Immature natural killer cell (primary cell): ENCODE measurements around the gene RASAL2. TPM values are rescaled to one million over a fixed set of nuclear protein-coding genes. Genes with fewer than 3 reads are reported as not detected.

Experiments
- DNase-seq, 3 donors: peaks; one replicate each; pipeline ENCODE4 v3.0.0; 2022; ENCODE audit warnings: mixed read lengths in 1 of 3
- H3K27ac Mint-ChIP-seq, 6 donors: one replicate each; pipeline ENCODE4 v1.8.0; 2020; ENCODE audit warnings: mixed read lengths in 6 of 6, mild to moderate bottlenecking in 5 of 6, inconsistent platforms in 4 of 6, moderate library complexity in 3 of 6
- H3K27me3 Mint-ChIP-seq, 3 donors: one replicate each; pipeline ENCODE4 v1.8.0; 2020 to 2021; ENCODE audit warnings: low read depth in 3 of 3, mild to moderate bottlenecking in 3 of 3, mixed read lengths in 3 of 3, moderate library complexity in 3 of 3, inconsistent platforms in 1 of 3
- H3K36me3 Mint-ChIP-seq, 3 donors: one replicate each; pipeline ENCODE4 v1.8.0; 2020; ENCODE audit warnings: mixed read lengths in 3 of 3, inconsistent platforms in 2 of 3, mild to moderate bottlenecking in 2 of 3
- H3K4me1 Mint-ChIP-seq, 2 donors: one replicate each; pipeline ENCODE4 v1.8.0; 2020; ENCODE audit warnings: inconsistent platforms in 2 of 2, mild to moderate bottlenecking in 2 of 2, mixed read lengths in 2 of 2, moderate library complexity in 1 of 2
- H3K4me3 Mint-ChIP-seq, 5 donors: one replicate each; pipeline ENCODE4 v1.8.0; 2020; ENCODE audit warnings: mild to moderate bottlenecking in 5 of 5, mixed read lengths in 5 of 5, inconsistent platforms in 3 of 5, moderate library complexity in 3 of 5
- H3K9me3 Mint-ChIP-seq, 6 donors: one replicate each; pipeline ENCODE4 v1.8.0; 2020; ENCODE audit warnings: mild to moderate bottlenecking in 6 of 6, mixed read lengths in 6 of 6, inconsistent platforms in 4 of 6, moderate library complexity in 3 of 6
- polyA plus RNA-seq, 3 donors: library from polyadenylated mRNA; unstranded; fragments of 300-500 nt; fragmentation: Illumina TruSeq; gene quantifications; one replicate each; pipeline ENCODE4 v1.2.3, GENCODE V29; 2021

Gene RASAL2
- polyA plus RNA-seq: not detected

DNA sequence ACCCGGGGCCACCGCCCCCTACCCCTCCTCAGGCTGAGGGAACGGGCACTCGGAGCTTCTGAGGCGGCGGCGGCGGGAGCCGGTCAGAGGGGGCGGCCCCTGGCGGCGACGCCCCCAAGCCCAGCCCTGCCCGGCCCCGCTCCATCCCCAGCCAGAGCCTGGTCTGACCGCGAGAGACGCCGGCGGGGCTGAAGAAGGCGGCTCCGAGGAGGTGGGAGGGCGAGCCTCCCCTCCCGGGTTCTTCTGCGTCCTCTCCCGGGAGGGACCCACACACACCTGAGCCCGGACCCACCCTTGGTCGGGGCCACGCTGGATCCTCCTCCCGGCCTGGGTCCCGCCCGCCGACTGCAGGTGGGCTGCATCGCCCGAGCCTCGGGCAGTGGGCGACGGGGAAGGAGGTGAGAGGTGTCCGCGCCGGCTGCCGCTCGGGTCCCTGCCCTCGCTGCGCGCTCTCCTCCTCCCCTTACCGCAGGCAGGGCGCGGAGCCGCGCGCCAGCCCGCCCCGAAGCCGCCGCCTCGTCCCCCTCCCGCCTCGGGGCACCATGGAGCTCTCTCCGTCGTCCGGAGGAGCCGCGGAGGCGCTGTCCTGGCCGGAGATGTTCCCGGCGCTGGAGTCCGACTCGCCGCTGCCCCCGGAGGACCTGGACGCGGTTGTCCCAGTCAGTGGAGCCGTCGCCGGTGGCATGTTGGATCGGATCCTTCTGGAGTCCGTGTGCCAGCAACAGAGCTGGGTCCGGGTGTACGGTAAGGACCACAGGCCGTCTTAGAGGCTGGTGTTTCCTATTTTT, at the start of gene RASAL2:
Gene RASAL2 (plus strand): TSS at position 154 of the 788 bp plus-strand sequence. CDS start 389 bp downstream, at position 543.
- Mint-ChIP-seq H3K27me3 (peaks cover 11 to 29% (median 13%) of the 10 kb centered on the region in 3 donors), H3K4me1 (peaks cover 9 to 19% of the 10 kb centered on the region in 2 donors), H3K36me3 (peaks cover 0 to 5% (median 3%) of the 10 kb centered on the region in 3 donors), H3K4me3 (peak within 1 kb of the TSS; percentile 41 to 72 (median 65)), H3K9me3 (peaks cover 5 to 59% (median 21%) of the 10 kb centered on the region in 6 donors), H3K27ac (no peak within 1 kb of the TSS)
- DNase-seq: no peak

DNA sequence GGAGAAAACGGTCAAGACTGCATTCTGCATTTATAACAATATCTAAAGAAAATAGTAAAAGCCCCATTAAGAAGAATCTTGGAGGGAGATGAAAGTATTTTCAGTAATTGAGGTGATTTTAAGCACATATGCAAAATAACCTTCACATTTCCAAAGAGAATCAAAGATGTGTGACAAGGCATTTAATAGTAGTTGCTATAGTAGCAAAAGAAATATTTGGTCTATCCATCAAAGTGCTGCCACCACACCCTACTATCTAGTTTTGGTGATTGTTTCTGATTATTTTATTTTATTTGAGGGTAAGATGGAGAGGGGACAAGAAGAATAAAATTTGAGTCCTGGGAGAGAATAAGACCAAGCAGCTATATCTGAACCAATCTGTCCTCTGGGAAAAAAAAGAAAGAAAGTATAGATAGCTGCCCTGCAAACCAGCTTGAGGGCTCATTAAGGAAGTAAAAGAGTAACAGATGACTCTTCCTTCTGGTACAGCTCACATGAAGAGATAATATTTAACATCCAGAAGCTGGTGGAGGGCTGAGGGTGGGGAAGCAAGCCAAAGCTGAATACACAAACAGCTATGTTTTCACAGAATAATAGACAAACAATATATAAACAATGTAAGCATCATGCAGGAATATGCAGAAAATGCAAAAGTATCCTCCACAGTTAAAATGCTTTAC, 47.2 kb upstream of the RASAL2 start:
- no peak for DNase-seq
- no peak overlapping the region for H3K27ac Mint-ChIP-seq
- peaks cover 0 to 11% (median 3%) of the 10 kb centered on the region in 6 donors for H3K9me3 Mint-ChIP-seq
- H3K36me3 Mint-ChIP-seq: no peaks in the 10 kb centered on the region
- no peak overlapping the region for H3K4me3 Mint-ChIP-seq
- H3K27me3 Mint-ChIP-seq: no peaks in the 10 kb centered on the region
- no peaks in the 10 kb centered on the region for H3K4me1 Mint-ChIP-seq

DNA sequence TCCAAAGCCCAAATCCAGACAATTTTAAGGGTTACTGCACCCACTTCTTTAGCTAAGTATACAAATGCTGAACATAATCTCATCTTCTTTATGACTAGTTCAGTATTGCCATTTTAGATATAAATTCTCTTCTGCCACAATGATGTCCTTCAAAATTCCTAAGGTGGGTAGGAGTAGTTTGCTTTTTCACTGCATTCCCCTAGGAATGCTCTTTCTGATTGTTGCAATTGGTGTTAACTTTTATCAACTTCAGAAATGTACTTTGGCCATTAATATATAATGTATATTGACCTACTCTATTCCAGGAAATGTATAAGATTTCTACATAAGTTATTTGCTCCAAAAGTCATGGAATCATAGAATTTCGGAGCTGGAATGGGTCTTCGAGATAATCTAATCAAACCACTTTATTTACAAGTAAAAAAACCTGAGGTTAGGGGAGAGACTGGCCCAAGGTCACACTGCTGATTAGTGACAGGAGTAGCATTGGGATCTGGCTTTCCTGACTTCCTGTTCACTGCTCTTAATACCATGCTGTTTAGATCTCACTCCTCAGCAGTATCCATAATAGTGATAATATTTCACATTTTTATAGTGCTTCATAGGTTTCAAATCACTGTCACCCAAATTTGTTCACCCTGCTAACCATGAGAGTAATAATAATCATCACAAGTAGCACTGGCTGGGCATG, 46.4 kb upstream of the RASAL2 start:
- no peak overlapping the region for H3K27ac Mint-ChIP-seq
- H3K4me1 Mint-ChIP-seq: no peaks in the 10 kb centered on the region
- no peak for DNase-seq
- H3K9me3 Mint-ChIP-seq: peaks cover 0 to 9% (median 4%) of the 10 kb centered on the region in 6 donors
- H3K27me3 Mint-ChIP-seq: no peaks in the 10 kb centered on the region
- H3K36me3 Mint-ChIP-seq: no peaks in the 10 kb centered on the region
- H3K4me3 Mint-ChIP-seq: no peak overlapping the region

DNA sequence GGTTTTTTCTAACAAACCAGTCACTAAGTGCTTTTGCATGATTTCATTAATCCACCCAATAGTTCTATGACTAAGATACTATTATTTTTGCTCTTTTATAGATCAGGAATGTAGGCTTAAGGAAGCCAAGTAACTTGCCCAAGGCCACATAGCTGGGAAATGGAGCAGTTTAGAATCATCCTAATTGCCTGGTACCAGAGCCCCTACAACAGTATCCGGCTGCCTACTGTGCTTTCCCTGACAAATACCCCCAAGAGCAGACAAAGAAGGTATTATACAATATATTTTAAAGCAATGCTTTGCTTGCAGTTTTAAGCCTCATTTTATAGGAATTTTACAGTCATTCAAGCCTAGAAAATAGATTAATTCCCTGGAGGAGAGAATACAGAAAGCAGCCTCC, 45.5 kb upstream of the RASAL2 start:
- Mint-ChIP-seq H3K4me3 (no peak overlapping the region), H3K27ac (no peak overlapping the region), H3K27me3 (no peaks in the 10 kb centered on the region), H3K9me3 (peaks cover 0 to 9% (median 4%) of the 10 kb centered on the region in 6 donors), H3K36me3 (no peaks in the 10 kb centered on the region), H3K4me1 (no peaks in the 10 kb centered on the region)
- no peak for DNase-seq

DNA sequence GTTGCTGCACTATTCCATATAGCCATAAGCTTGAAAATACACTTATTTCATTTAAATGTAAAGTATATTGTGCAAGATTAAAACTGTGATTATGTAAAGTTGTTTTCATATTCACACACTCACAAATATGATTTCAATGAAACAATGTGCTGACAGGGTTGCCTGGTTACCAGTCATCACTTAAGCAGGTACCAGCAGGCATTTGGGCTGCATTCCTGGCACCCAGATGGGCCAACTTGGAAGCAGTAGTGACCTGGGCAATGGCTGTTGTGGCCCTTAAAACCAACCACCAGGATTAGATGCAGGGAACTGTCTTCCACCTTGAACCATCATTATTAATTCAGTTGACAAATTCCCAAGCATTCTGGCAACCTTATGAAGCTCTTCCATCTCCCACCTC, 45.0 kb upstream of the RASAL2 start:
- no peak for DNase-seq
- Mint-ChIP-seq H3K4me3 (no peak overlapping the region), H3K36me3 (no peaks in the 10 kb centered on the region), H3K4me1 (no peaks in the 10 kb centered on the region), H3K27me3 (no peaks in the 10 kb centered on the region), H3K27ac (no peak overlapping the region), H3K9me3 (peaks cover 0 to 9% (median 5%) of the 10 kb centered on the region in 6 donors)

DNA sequence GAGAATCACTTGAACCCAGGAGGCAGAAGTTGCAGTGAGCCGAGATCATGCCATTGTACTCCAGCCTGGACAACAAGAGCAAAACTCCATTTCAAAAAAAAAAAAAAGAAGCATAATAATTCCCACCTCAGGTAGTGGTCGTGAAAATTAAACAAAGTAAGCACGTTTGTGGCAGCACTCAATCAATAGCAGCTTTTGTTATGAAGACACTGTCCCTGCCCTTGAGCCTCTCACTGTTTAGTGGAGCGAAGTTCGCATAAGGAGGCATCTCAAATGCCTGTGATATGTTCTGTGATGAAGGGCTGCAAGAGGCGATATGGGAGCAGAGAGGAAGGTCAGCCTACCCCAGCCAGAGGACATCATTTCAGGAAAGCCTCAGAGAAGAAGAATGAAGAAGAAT, 43.8 kb upstream of the RASAL2 start:
- no peak overlapping the region for H3K4me3 Mint-ChIP-seq
- H3K27ac Mint-ChIP-seq: no peak overlapping the region
- H3K36me3 Mint-ChIP-seq: no peaks in the 10 kb centered on the region
- DNase-seq: no peak
- H3K27me3 Mint-ChIP-seq: no peaks in the 10 kb centered on the region
- H3K9me3 Mint-ChIP-seq: peaks cover 0 to 14% (median 7%) of the 10 kb centered on the region in 6 donors
- H3K4me1 Mint-ChIP-seq: no peaks in the 10 kb centered on the region

DNA sequence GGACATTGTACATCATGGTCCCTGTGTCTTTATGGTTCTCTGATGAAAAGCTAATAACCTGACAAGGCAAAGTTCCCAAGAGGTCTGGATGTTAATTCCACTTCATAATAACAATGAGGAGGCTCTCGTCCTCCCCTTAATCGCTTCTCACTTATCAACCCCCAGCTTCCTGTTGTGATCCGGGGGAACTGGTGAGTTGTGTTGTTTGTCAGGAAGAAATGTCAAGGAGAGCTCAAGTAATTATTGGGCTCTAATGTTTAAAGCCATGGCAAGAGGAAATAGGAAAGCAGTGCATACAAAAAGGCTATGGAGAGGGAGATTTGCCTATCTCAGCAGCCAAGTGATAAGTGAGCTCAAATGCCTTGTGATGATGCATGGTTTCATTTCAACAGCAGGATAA, 42.8 kb upstream of the RASAL2 start:
- Mint-ChIP-seq H3K4me1 (no peaks in the 10 kb centered on the region), H3K27me3 (no peaks in the 10 kb centered on the region), H3K36me3 (no peaks in the 10 kb centered on the region), H3K4me3 (no peak overlapping the region), H3K27ac (no peak overlapping the region), H3K9me3 (peaks cover 0 to 15% (median 7%) of the 10 kb centered on the region in 6 donors)
- DNase-seq: no peak

DNA sequence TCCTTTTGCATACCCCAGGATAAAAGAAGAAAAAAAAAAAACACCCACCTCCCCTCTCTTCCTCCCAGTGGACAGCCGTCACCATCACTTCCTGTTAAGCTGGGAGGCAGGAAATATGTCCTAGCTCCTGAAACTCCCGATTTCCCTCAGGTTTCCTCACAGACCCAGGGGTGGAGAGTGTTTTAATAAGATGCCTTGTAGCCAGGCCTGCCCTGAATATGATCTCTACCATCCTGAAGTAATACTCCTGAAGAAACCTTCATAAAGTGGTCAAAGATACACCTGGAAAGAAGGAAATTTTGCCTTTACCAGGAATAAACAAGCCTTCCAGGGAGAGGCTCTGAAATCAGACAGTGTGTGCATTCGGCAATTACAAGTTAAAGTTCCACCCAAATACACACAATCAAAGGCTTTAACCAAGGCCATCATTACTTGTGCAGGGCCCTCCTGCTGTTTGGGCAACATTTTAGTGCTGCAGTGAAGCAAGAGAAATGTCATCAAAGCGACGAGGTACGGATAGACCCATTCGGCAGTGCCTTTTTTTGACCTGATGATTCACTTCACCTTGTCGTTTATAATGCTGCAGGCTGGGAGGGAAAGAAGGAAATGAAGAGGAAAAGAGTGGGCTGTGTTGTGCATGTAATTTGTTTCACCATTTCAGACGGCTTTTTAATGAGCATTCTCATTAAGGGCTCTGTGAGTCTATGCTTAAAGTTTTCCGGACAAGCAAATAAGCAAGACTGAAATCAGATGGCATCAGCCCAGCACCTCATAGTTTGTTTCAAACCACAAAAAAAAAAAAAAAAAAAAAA, 41.0 kb upstream of the RASAL2 start:
- Mint-ChIP-seq H3K4me3 (no peak overlapping the region), H3K27me3 (peaks cover 0 to 6% (median 0%) of the 10 kb centered on the region in 3 donors), H3K36me3 (no peaks in the 10 kb centered on the region), H3K9me3 (peaks cover 0 to 14% (median 6%) of the 10 kb centered on the region in 6 donors), H3K27ac (no peak overlapping the region), H3K4me1 (no peaks in the 10 kb centered on the region)
- DNase-seq: no peak

DNA sequence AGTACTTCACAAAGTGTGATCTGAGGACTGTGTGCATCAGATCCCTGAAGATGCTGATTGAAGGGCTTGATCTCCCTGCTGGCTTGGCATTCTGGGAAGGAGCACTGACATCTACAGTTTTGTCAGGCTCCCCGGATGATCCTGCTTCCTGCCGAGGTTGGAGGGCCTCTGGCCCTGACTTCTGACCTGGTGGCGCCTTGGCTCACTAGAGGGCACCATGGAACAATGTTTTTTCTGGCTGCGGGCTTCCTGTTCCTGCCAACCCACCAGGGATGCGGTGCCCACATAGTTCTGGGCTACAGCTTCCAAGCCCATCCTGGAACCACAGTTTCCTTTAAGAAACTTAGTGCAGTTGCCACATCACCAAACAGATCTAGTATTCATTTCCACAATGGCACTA, 38.8 kb upstream of the RASAL2 start:
- H3K9me3 Mint-ChIP-seq: peaks cover 0 to 14% (median 7%) of the 10 kb centered on the region in 6 donors
- no peak overlapping the region for H3K4me3 Mint-ChIP-seq

DNA sequence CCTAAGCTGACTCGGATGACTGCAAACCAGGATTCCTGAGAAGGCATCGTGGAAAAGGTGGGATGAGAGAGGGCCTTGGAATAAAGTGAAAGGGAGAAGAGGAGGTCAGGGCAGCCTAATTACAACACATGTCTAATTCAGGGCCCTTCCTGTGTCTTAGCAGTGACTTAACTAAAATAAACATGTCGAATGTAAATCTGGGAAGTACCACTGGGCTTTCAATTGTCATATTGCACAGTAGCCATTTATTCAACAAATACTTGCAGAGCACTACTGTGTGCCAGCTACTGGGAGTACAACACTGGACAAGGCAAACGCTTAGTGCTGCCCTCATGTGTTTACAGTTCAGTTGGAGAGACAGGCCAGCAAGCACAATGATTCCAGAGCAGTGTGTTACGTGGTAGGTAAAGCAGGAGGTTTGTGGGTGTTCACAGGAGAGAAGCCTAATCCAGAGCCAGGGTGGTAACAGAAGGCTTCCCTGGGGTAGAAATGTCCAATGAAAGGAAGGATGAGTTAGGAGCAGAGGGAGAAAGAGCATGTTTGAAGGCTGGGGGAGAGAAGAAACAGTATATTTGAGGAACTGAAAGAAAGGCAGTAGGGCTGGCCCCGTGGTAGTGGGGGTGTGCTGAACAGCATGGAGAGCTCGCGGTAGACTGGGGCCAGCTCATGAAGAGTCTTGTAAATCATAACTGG, 38.0 kb upstream of the RASAL2 start:
- no peak for DNase-seq
- no peak overlapping the region for H3K27ac Mint-ChIP-seq
- H3K9me3 Mint-ChIP-seq: peaks cover 0 to 14% (median 5%) of the 10 kb centered on the region in 6 donors
- H3K27me3 Mint-ChIP-seq: peaks cover 0 to 7% (median 1%) of the 10 kb centered on the region in 3 donors
- no peaks in the 10 kb centered on the region for H3K4me1 Mint-ChIP-seq
- H3K36me3 Mint-ChIP-seq: no peaks in the 10 kb centered on the region
- no peak overlapping the region for H3K4me3 Mint-ChIP-seq

More for the DNA sequence above, 38.8 kb upstream of the RASAL2 start:
- no peaks in the 10 kb centered on the region for H3K36me3 Mint-ChIP-seq
- no peak for DNase-seq
- H3K27me3 Mint-ChIP-seq: peaks cover 0 to 7% (median 1%) of the 10 kb centered on the region in 3 donors
- no peaks in the 10 kb centered on the region for H3K4me1 Mint-ChIP-seq
- H3K27ac Mint-ChIP-seq: no peak overlapping the region

DNA sequence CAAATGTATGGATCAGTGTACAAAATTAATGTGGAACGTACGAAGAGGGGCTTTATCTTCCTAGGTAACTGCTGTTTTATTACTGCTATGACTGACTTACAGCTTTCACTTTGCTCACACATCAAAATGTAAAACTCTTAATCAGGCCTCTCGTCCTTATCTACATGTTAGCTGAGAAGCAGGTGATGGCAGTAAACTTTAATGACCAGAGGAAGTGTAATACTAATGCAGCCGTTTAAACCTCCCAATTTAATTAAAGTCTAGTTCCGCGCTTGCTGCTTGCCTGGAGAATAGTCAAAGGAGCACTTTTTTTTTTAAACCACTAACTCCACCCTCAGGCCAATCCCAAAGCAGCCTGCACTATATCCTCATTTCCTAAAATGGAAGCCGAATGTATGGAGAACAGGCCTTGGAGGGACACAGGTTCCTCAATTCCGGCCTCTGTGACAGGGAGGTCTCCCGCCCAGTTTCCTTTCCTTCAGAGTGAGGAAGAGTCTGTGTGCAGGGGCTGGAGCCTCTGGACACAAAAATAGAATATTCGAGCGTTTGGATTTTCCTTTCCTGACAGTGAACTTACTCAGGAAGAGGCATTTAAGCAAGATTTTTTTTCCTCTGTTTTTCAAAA, 36.7 kb upstream of the RASAL2 start:
- no peaks in the 10 kb centered on the region for H3K36me3 Mint-ChIP-seq
- peaks cover 0 to 7% (median 3%) of the 10 kb centered on the region in 3 donors for H3K27me3 Mint-ChIP-seq

DNA sequence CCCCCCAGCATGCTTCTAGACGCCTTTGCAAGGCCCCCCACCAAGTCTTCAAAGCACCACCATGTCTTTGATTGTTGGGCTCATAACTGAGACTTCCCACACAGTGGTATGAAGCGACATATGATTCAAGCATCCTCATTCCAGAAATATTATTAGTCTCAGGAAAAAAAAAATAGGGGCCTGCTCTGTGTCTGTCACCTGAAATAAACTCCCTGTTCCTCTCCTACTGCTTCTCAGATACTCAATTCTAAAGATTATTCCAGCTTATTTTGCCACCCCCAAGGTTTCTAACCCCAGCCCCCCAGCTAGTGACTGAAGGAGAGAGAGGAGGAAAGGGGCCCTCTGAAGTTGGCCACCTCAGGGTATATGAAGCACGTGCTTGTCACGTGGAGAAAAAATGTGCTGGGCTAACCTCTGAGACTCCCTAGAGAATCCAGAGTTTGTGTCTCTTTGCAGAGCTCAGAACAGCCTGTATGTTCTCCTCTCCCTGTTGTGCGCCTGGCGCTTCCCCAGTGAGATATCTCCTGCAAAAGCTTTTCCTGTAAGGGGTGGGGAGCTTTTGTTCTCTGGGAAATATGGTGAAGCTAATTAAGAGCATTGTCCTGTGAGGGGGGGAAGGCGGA, 35.9 kb upstream of the RASAL2 start:
- DNase-seq: no peak
- Mint-ChIP-seq H3K9me3 (peaks cover 0 to 14% (median 3%) of the 10 kb centered on the region in 6 donors), H3K4me3 (no peak overlapping the region), H3K27me3 (peaks cover 0 to 7% (median 3%) of the 10 kb centered on the region in 3 donors), H3K4me1 (no peaks in the 10 kb centered on the region), H3K27ac (no peak overlapping the region), H3K36me3 (no peaks in the 10 kb centered on the region)

More for the DNA sequence above, 36.7 kb upstream of the RASAL2 start:
- Mint-ChIP-seq H3K4me3 (no peak overlapping the region), H3K4me1 (no peaks in the 10 kb centered on the region), H3K9me3 (peaks cover 0 to 14% (median 3%) of the 10 kb centered on the region in 6 donors), H3K27ac (no peak overlapping the region)
- no peak for DNase-seq
